ENCODE results near the gene FOLR1. TPM values are rescaled to one million over a fixed set of nuclear protein-coding genes. Genes with fewer than 3 reads are reported as not detected.
A peak's percentile ranks its signal among the peaks of the same experiment; 100 is the strongest.

FOLR1 gene
- total RNA-seq, 2 experiments from 2014 or later, result not detected

DNA sequence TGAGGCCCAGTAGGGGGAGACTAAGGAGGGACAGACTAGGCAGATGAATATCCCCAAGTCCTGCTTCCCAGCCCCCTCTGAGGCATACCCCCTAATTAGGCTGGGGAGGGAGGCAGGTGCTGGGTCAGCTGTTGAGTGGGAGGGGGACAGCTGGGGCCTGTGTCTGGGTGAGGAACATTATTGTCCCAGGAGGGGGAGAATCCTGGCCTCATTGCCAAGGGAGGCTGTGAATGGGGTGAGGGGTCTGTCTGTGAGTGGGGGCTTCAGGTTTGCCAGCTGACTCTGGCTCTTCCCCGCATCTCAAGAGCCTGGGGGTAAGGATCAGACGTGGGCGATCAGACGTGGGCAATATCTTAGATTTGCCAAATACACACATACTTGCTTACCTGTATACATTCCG, 34.8 kb downstream of the FOLR1 start:
- intact Hi-C loops (cut with micrococcal nuclease), result no loop called here
- ChIA-PET POLR2A (interaction anchor here (1.1 kb wide), 1 partner anchor 11 kb away, joined by 3 read pairs; no protein-coding TSS in a partner anchor), CTCF (interaction anchor here (0.7 to 3.1 kb wide), 3 partner anchors 10 to 149 kb away, joined by 3 to 21 read pairs (median 5); no protein-coding TSS in a partner anchor)
- Mint-ChIP-seq H3K27me3 (no peaks in the 10 kb centered on the region), H3K9me3 (no peaks in the 10 kb centered on the region), H3K27ac (no peak overlapping the region), H3K4me3 (no peak overlapping the region), H3K36me3 (peaks cover 11% of the 10 kb centered on the region), H3K4me1 (ENCODE audit: low read depth) (peaks cover 24% of the 10 kb centered on the region)
- DNase-seq, result no peak

DNA sequence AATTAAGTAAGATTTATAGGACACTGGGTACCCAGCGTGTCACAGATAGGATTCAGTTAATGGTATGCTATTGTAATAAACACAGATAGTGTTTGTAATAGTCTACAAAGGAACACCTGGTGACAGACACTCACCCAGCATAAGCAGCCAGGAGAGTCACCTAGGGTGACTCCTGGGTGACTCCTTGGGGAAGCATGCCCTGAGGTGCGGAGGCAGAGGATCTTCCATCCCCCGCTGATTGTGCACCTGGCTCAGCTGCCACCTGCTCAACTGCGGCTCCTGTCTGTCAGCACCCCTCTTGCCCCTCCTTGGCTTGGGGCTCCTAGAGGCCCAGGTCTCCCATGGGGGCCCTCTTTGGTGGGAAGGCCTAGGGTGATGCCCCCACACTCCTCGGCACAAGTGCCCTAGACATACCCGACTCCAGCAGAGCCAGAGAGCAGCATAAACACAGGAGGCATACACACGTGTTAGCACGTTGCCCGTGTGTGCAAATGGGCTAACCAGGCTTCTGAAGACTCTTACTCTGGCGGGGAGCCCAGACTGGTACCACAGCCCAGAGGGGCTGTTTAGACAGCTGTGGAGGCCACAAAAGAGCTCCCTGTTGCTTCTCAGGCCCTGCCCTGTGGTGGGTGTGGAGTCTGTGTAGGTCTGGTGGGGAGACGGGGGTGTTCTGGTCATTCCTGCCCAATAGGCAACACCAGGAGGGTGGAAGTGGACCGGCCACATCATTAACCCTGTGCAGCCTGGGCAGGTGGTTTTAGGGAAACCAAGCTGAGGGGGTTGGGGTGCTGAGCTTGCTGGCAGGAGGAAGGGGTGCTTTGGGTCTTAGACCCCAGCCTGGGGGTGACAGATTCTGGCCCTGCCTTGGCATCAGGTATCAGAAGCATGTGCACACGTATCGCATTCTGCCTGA, 35.6 kb downstream of the FOLR1 start:
- DNase-seq, result no peak
- ChIA-PET POLR2A (interaction anchor here (1.1 kb wide), 1 partner anchor 10 kb away, joined by 3 read pairs; no protein-coding TSS in a partner anchor), CTCF (interaction anchor here (1.5 to 3.1 kb wide), 3 partner anchors 9 to 44 kb away, joined by 5 to 21 read pairs (median 7); no protein-coding TSS in a partner anchor)
- H3K36me3 Mint-ChIP-seq, result peaks cover 11% of the 10 kb centered on the region
- no peaks in the 10 kb centered on the region for H3K9me3 Mint-ChIP-seq
- no peak overlapping the region for H3K27ac Mint-ChIP-seq
- intact Hi-C loops (cut with micrococcal nuclease), result no loop called here
- H3K4me1 Mint-ChIP-seq (ENCODE audit: low read depth), result peaks cover 18% of the 10 kb centered on the region
- H3K4me3 Mint-ChIP-seq, result no peak overlapping the region
- no peaks in the 10 kb centered on the region for H3K27me3 Mint-ChIP-seq

DNA sequence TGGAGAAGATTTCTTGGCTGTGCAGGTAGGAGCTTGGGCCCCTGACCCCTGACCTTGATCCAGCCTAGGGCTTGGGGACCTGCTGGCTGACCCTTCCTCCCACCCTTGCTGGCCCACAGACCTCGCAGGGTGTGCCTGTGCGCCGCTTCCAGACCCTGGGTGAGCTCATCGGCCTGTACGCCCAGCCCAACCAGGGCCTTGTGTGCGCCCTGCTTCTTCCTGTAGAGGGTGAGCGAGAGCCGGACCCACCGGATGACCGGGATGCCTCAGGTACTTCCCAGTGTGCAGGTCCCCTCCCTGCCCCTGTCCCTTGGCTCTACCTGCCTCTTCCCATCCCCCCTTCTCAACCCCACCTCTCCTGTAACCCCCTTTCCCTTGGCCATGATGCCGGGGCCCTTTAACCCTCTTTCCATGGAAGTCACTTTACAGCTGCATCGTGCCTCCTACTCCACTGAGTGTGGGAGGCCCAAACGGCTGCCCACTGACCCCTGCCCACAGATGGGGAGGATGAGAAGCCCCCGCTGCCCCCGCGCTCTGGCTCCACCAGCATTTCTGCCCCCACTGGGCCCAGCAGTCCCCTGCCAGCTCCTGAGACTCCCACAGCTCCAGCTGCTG, 36.4 kb downstream of the FOLR1 start:
- H3K36me3 Mint-ChIP-seq, result peaks cover 11% of the 10 kb centered on the region
- peak; percentile 6 for DNase-seq
- CTCF ChIA-PET, result interaction anchor here (1.5 to 2.4 kb wide), 2 partner anchors 10 to 45 kb away, joined by 5 to 7 read pairs; no protein-coding TSS in a partner anchor
- POLR2A ChIA-PET, result no interaction called here
- H3K4me1 Mint-ChIP-seq (ENCODE audit: low read depth), result peaks cover 14% of the 10 kb centered on the region
- H3K4me3 Mint-ChIP-seq, result no peak overlapping the region
- no peak overlapping the region for H3K27ac Mint-ChIP-seq
- H3K27me3 Mint-ChIP-seq, result no peaks in the 10 kb centered on the region
- intact Hi-C loops (cut with micrococcal nuclease), result no loop called here
- H3K9me3 Mint-ChIP-seq, result no peaks in the 10 kb centered on the region

DNA sequence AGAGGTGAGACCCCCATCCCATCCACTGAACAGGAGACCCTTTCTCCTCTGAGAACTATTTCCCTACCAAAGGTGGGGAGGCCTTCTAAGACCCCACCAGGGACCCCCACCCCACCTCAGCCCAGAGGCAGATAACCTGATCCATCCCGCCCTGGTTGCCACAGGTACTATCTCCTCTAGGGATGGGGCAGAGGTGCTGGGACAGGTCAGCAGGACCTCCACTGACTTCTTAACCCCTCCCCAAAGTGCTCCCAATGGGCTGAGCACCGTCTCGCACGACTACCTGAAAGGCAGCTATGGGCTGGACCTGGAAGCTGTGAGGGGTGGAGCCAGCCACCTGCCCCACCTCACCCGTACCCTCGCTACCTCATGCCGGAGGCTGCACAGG, 36.9 kb downstream of the FOLR1 start:
- ChIA-PET POLR2A (no interaction called here), CTCF (interaction anchor here (2.4 kb wide), 1 partner anchor 9 kb away, joined by 7 read pairs; no protein-coding TSS in a partner anchor)
- Mint-ChIP-seq H3K27ac (no peak overlapping the region), H3K4me3 (no peak overlapping the region), H3K27me3 (no peaks in the 10 kb centered on the region), H3K4me1 (ENCODE audit: low read depth) (peaks cover 14% of the 10 kb centered on the region), H3K36me3 (peaks cover 11% of the 10 kb centered on the region), H3K9me3 (no peaks in the 10 kb centered on the region)
- DNase-seq, result no peak
- intact Hi-C loops (cut with micrococcal nuclease), result no loop called here

DNA sequence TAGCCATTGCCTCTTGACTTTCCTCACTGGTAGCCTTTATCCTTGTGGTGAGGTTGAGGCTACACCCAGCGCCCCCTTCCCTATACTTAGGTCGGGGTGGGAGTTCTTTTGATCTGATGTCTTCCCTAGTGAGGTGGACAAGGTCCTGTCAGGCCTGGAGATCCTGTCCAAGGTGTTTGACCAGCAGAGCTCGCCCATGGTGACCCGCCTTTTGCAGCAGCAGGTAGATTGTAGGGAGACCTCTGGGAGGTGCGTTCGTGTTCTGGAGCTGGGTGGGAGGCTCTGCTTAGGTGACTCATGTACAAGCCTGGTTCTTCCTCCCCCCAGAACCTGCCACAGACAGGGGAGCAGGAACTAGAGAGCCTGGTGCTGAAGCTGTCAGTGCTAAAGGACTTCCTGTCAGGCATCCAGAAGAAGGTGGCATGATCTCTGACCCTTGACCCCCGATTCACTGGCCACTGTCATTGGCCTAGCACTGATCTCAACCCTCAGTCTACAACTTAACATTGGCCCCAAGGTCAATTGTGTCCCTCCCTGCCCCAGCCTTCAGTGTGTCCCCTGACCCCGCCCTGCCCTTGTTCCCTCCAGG, 37.5 kb downstream of the FOLR1 start:
- DNase-seq, result peak; percentile 4
- no peaks in the 10 kb centered on the region for H3K27me3 Mint-ChIP-seq
- H3K9me3 Mint-ChIP-seq, result no peaks in the 10 kb centered on the region
- intact Hi-C loops (cut with micrococcal nuclease), result no loop called here
- ChIA-PET POLR2A (no interaction called here), CTCF (interaction anchor here (0.7 to 2.4 kb wide), 2 partner anchors 9 to 46 kb away, joined by 3 to 7 read pairs; no protein-coding TSS in a partner anchor)
- H3K36me3 Mint-ChIP-seq, result peaks cover 6% of the 10 kb centered on the region
- peaks cover 14% of the 10 kb centered on the region for H3K4me1 Mint-ChIP-seq (ENCODE audit: low read depth)
- H3K4me3 Mint-ChIP-seq, result no peak overlapping the region
- H3K27ac Mint-ChIP-seq, result no peak overlapping the region

DNA sequence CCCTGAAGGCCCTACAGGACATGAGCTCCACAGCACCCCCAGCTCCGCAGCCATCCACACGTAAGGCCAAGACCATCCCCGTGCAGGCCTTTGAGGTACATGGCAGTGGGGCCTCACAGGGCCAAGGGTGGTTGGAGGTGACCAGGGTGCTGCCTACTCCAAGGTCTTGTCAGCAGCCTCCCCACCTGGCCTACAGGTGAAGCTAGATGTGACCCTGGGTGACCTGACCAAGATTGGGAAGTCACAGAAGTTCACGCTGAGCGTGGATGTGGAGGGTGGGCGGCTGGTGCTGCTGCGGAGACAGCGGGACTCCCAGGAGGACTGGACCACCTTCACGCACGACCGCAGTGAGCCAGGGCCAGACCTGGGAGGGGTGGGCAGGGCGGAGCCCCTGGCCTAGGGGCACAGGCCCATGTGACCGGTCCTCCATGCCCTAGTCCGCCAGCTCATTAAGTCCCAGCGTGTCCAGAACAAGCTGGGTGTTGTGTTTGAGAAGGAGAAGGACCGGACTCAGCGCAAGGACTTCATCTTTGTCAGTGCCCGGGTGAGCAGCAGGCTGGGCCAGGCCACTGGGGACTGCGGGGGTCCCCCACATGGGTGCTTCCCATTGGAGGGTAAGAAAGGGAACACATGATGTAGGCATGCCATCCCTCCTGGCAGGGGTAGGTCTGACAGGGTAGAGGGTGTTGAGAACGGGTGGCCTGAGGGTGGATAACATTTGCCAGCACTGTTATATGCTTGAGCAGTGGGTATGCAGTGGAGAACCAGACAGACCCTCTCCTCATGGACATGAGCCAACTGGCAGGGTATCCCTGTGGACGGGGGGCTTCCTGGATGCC, 38.2 kb downstream of the FOLR1 start:
- peaks cover 6% of the 10 kb centered on the region for H3K36me3 Mint-ChIP-seq
- CTCF ChIA-PET, result interaction anchor here (0.7 to 2.4 kb wide), 2 partner anchors 8 to 47 kb away, joined by 3 to 7 read pairs; no protein-coding TSS in a partner anchor
- H3K27ac Mint-ChIP-seq, result no peak overlapping the region
- no peaks in the 10 kb centered on the region for H3K9me3 Mint-ChIP-seq
- H3K4me1 Mint-ChIP-seq (ENCODE audit: low read depth), result peaks cover 13% of the 10 kb centered on the region
- intact Hi-C loops (cut with micrococcal nuclease), result no loop called here
- POLR2A ChIA-PET, result no interaction called here
- no peak for DNase-seq
- H3K27me3 Mint-ChIP-seq, result no peaks in the 10 kb centered on the region
- H3K4me3 Mint-ChIP-seq, result no peak overlapping the region

DNA sequence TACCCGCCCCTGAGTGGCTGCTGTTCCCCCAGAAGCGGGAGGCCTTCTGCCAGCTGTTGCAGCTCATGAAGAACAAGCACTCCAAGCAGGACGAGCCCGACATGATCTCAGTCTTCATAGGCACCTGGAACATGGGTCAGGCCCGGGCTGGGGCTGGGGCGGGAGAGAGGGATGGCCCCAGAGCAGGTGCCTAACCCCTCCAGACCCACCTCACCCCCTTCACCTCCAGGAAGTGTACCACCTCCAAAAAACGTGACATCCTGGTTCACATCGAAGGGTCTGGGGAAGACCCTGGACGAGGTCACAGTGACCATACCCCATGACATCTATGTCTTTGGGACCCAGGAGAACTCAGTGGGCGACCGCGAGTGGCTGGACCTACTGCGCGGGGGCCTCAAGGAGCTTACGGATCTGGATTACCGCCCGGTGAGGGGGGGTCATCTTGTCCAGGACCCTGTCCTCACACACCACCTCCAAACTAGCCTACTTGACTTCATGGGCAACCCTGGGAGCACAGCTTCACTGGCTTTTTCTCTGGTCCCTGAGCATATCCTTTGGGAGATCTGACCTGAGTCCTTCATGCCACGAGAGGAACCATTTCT, 38.9 kb downstream of the FOLR1 start:
- peaks cover 6% of the 10 kb centered on the region for H3K36me3 Mint-ChIP-seq
- DNase-seq, result no peak

DNA sequence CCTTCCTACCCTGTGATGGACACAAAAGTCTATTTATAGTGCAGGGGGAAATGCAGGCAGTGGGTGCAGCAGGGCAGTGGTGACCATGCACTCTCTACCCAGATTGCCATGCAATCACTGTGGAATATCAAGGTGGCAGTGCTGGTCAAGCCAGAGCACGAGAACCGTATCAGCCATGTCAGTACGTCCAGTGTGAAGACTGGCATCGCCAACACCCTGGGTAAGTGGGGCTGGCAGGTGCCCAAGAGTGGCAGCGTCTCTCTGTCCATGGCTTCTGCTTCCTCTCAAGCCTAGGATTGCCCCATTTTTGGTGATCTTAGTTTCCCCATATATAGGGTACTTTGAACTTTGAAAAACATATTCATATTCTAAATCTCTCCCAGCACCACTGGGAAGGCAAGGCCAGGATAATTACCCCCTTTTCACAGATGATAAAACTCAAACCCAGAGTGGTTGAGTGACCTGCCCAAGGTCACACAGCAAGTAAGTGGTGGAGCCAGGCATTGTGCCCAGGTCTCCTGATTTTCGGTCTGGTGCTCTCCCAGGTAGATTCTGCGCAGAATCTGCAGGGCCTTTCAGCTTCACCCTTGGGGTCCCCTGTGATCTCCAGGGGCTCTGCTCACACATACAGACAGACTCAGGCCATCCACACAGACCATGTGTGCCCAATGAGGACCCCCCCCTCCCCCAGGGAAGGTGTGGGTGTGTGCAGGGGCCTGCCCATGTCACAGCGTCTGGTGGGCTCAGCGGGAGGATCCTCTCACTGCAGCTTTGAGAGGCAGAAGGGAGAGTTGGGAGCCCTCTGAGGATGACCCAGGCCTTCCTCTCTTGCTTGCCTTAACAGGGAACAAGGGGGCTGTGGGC, 39.7 kb downstream of the FOLR1 start:
- CTCF ChIA-PET, result no interaction called here
- DNase-seq, result no peak
- Mint-ChIP-seq H3K9me3 (no peaks in the 10 kb centered on the region), H3K4me1 (ENCODE audit: low read depth) (no peaks in the 10 kb centered on the region), H3K27ac (no peak overlapping the region), H3K36me3 (peaks cover 8% of the 10 kb centered on the region), H3K4me3 (no peak overlapping the region), H3K27me3 (no peaks in the 10 kb centered on the region)
- intact Hi-C loops (cut with micrococcal nuclease), result no loop called here
- POLR2A ChIA-PET, result no interaction called here

More for the DNA sequence above, 38.9 kb downstream of the FOLR1 start:
- no peaks in the 10 kb centered on the region for H3K9me3 Mint-ChIP-seq
- intact Hi-C loops (cut with micrococcal nuclease), result no loop called here
- ChIA-PET POLR2A (no interaction called here), CTCF (no interaction called here)
- no peak overlapping the region for H3K27ac Mint-ChIP-seq
- H3K4me1 Mint-ChIP-seq (ENCODE audit: low read depth), result peaks cover 6% of the 10 kb centered on the region
- H3K27me3 Mint-ChIP-seq, result no peaks in the 10 kb centered on the region
- no peak overlapping the region for H3K4me3 Mint-ChIP-seq

DNA sequence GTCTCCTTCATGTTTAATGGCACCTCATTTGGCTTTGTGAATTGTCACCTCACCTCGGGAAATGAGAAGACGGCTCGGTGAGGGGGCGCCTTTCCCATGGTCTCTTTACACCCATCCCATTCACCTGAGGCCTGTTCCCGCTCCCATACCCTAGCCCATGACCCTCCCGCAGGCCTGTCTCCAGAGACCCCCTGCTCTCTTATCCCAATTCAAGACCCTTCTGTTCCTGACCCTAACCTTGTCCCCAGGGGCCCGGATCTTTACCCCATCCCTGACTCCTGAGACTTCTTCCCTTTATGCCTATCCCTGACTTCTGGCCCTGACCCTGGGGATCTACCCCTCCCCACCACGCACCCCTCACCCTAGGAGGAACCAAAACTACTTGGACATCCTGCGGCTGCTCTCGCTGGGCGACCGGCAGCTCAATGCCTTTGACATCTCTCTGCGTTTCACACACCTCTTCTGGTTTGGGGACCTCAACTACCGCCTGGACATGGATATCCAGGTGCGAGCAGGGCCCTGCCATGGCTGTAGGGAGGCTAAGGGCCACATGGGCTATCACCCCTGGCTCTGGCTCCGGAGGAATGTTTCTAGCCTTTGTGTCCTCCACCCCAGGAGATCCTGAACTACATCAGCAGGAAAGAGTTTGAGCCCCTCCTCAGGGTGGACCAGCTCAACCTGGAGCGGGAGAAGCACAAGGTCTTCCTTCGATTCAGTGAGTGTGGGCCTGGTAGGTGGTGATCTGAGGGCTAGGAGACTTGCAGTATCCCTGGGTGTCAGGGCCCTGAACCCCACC, 40.5 kb downstream of the FOLR1 start:
- no peak overlapping the region for H3K27ac Mint-ChIP-seq
- H3K9me3 Mint-ChIP-seq, result no peaks in the 10 kb centered on the region
- no peaks in the 10 kb centered on the region for H3K27me3 Mint-ChIP-seq
- peaks cover 12% of the 10 kb centered on the region for H3K36me3 Mint-ChIP-seq
- CTCF ChIA-PET, result no interaction called here
- H3K4me1 Mint-ChIP-seq (ENCODE audit: low read depth), result no peaks in the 10 kb centered on the region
- DNase-seq, result no peak
- H3K4me3 Mint-ChIP-seq, result no peak overlapping the region
- intact Hi-C loops (cut with micrococcal nuclease), result no loop called here
- POLR2A ChIA-PET, result no interaction called here

DNA sequence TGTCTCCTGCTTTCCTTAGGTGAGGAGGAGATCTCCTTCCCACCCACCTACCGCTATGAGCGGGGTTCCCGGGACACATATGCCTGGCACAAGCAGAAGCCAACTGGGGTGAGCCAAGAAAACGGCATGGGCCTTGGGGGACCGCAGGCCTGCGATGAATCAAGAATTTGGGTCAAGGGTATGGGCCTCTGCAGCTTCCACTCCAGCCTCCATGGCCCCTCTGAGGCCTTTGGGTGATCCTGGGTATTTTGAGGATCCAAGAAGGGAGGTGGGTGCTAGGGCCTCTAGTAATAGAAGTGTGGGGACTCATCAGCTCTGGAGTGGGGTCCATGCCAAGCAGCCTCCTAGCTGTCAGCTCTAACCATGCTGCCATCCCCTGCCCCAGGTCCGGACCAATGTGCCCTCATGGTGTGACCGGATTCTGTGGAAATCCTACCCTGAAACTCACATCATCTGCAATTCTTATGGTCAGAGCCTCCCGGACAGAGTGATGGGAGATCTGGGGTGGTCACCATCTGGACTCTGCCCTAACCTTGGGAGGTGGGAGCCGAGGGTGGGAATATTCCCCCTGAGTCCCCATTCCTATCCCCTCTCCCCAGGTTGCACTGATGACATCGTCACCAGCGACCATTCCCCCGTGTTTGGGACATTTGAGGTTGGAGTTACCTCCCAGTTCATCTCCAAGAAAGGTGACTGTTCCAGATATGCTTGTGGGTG, 41.3 kb downstream of the FOLR1 start:
- H3K9me3 Mint-ChIP-seq, result no peaks in the 10 kb centered on the region
- no peak for DNase-seq
- H3K4me3 Mint-ChIP-seq, result no peak overlapping the region
- H3K27me3 Mint-ChIP-seq, result no peaks in the 10 kb centered on the region
- H3K36me3 Mint-ChIP-seq, result peaks cover 15% of the 10 kb centered on the region
- ChIA-PET CTCF (no interaction called here), POLR2A (no interaction called here)
- no peaks in the 10 kb centered on the region for H3K4me1 Mint-ChIP-seq (ENCODE audit: low read depth)
- intact Hi-C loops (cut with micrococcal nuclease), result no loop called here
- H3K27ac Mint-ChIP-seq, result no peak overlapping the region
